ENCODE measurements around the gene SPATA25.
"Not testable (repeated sequence)": the region's sequence is repeated elsewhere in the genome, so short reads cannot be mapped to it uniquely, and the experiment has no call there.

SPATA25 gene

GRCh38 chr20:45913116-45913515 is 25.7 kb upstream of the SPATA25 start:
- no peak for DNase-seq (ENCODE audit: low spot score)

- no peak for DNase-seq (ENCODE audit: low spot score)
Observed at GRCh38 chr20:45912344-45912682, 24.9 kb upstream of the SPATA25 start.

DNA sequence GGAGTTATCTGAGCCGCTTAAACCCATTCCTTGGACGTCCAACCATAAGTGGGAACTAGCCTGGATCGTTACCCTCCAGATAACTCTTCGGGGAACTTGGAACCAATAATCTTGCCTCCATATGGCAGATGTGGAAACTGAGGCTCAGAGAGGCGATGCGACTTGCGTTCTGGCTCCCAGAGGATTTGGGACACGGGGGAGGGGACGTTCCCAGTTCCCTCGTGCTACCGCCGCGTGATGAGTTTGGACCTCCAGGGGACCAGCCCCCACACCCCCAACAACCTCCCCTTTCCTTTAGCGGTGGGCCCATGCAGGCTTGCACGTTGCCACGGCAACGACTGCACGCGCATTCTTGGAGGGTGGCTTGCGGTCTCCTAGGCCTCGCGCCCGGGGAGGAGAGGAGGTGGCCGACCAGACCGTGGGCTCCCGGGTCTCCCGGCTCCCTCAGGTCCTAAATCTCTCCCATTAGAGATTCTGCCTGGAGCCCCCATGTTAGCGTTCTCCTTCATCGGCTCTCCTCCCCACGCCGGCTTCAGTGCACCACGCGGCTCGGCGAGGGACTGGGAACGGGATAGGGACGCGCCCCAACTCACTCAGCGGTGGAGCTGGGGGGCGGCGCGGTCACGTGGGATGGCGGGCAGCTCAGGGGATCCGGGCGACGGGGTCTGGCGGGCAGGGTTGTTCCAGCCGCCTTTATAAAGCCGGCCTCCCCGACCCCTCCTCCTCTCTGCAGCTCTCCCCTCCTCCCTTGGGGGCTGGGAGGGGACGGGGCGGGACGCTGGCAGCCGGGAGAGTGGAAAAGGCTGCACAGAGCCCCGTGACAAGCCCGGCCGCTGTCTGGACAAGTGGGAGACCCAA is 24.3 kb upstream of the SPATA25 start, which contains the start of gene PLTP:
Gene PLTP, minus strand, starts transcription at position 670 of the 858 bp plus-strand sequence. CDS start 703 bp downstream, outside the sequence.
- DNase-seq (ENCODE audit: low spot score) = no peak

- DNase-seq (ENCODE audit: low spot score) = peak; percentile 96
Observed at GRCh38 chr20:45910670-45911485, 23.5 kb upstream of the SPATA25 start.

GRCh38 chr20:45909817-45910669 is 22.6 kb upstream of the SPATA25 start:
- no peak for DNase-seq (ENCODE audit: low spot score)

DNA sequence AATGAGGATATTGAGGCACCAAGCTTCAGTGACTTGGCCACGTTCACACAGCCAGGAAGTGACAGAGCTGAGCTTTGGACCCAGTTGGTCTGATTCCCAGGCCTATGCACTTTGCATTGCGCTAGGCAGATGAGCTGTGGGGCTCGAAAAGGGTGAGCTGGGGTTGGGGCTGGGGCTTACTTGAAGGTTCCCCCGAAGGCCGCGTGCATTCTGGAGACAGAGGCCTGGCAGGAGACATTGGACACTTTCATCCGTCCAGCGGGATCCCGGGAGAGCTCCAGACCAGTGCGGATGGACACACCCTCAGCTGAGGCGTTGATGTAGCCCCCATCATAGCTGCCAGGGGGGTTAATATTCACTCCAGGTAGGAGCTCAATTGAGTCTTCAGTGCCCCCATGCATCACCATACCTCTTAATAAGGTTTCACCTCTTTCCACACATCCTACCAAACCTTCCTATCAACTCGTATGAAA is 21.9 kb upstream of the SPATA25 start:
- DNase-seq (ENCODE audit: low spot score) = no peak

GRCh38 chr20:45908084-45908483 is 20.7 kb upstream of the SPATA25 start:
- no peak for DNase-seq (ENCODE audit: low spot score)

GRCh38 chr20:45907219-45907948 is 20.0 kb upstream of the SPATA25 start:
- no peak for DNase-seq (ENCODE audit: low spot score)

DNA sequence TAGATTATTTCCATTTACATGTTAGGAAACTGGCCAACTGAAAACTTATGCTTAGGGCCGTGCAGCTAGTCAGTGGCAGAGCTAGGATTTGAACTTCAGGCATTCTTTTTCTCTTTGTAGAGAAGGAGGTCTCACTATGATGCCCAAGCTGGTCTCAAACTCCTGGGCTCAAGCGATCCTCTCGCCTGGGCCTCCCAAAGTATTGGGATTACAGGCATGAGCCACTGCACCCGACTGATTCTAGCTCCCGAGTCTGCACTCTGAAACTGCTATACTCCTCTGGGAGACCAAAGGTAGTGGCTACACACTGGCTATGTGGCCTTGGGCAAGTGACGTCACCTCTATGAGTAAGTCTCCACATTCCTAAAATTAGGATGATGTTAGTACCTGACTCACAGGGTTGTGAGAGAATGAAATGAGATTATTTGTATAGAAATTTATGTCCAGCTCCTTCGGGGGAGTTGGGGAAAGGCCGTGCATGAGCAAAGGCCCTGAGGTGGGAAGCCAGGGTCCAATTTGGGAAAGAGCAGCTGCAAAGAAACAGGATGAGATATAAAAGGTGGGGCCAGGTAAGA is 18.2 kb upstream of the SPATA25 start:
- DNase-seq (ENCODE audit: low spot score) = no peak

GRCh38 chr20:45904583-45905504 is 17.4 kb upstream of the SPATA25 start:
- DNase-seq (ENCODE audit: low spot score) = no peak

GRCh38 chr20:45902199-45902701 is 14.8 kb upstream of the SPATA25 start:
- DNase-seq (ENCODE audit: low spot score) = no peak

DNA sequence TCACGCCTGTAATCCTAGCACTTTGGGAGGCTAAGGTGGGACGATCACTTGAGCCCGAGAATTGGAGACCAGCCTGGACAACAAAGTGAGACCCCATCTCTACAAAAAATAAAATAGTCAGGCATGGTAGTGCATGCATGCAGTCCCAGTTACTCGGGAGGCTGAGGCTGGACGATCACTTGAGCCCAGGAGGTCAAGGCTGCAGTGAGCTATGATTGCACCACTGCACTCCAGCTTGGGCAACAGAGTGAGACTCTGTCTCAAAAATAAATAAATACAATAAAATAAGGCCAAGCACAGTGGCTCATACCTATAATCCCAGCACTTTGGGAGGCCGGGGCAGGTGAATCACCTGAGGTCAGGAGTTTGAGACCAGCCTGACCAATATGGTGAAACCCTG is 13.9 kb upstream of the SPATA25 start:
- not testable (repeated sequence) for DNase-seq (ENCODE audit: low spot score)

- DNase-seq (ENCODE audit: low spot score) = no peak
Observed at GRCh38 chr20:45899046-45899835, 11.8 kb upstream of the SPATA25 start.

- DNase-seq (ENCODE audit: low spot score) = no peak
Observed at GRCh38 chr20:45898285-45898684, 10.9 kb upstream of the SPATA25 start.

DNA sequence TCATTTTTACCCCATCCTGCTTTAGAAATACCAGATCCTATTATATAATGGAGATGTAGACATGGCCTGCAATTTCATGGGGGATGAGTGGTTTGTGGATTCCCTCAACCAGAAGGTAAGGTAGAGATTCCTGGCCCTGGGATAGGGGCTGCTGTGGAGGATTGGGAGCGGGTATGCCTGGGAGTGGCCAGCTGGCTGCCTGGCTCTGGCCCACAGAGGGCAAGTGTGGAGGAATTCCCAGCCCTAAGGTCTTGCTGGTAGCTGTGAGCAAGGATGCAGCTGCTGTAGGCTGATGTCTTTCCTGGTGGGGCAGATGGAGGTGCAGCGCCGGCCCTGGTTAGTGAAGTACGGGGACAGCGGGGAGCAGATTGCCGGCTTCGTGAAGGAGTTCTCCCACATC is 10.3 kb upstream of the SPATA25 start:
- no peak for DNase-seq (ENCODE audit: low spot score)

GRCh38 chr20:45897289-45897688 is 9.9 kb upstream of the SPATA25 start:
- DNase-seq (ENCODE audit: low spot score) = no peak

GRCh38 chr20:45896641-45897161 is 9.3 kb upstream of the SPATA25 start:
- no peak for DNase-seq (ENCODE audit: low spot score)

GRCh38 chr20:45894797-45895196 is 7.4 kb upstream of the SPATA25 start:
- no peak for DNase-seq (ENCODE audit: low spot score)

DNA sequence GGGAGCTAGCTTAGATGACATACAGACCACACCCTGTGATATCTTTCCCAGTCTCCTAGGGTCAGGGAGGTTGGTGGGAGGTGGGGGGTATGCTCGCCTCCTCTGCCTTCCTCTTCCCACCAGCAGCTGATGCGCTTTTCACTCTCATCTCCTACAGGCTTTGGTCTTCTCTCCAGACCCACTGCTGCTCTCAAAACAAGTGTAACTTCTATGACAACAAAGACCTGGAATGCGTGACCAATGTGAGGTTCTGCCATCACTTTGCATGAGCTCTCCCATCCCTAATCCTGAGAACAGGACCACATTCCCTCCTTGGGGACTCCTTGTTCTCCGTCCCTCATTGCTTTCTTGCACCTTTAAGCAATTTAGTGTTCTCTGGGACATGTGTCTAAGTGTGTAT is 6.4 kb upstream of the SPATA25 start:
- no peak for DNase-seq (ENCODE audit: low spot score)
